HG03571 (cell line): ENCODE measurements around the gene YTHDF1.

ENCODE experiments used
- ATAC-seq: cut with Tn5 transposase; IDR thresholded peaks from one replicate; pipeline ENCODE4 v1.9.1; 2021; ENCODE audit not compliant: unreplicated experiment

Gene YTHDF1

GRCh38 chr20:63210011-63210605 is 5.8 kb downstream of the YTHDF1 start:
- no peak for ATAC-seq

- no peak for ATAC-seq
Measured at GRCh38 chr20:63208346-63208909, 7.5 kb downstream of the YTHDF1 start.

- no peak for ATAC-seq
Measured at GRCh38 chr20:63206878-63207277, 9.1 kb downstream of the YTHDF1 start.

GRCh38 chr20:63205896-63206295 is 10.0 kb downstream of the YTHDF1 start:
- no peak for ATAC-seq

- no peak for ATAC-seq
Measured at GRCh38 chr20:63204362-63204761, 11.6 kb downstream of the YTHDF1 start.

- ATAC-seq: no peak
Measured at GRCh38 chr20:63202811-63203526, 13.0 kb downstream of the YTHDF1 start.

GRCh38 chr20:63202021-63202420 is 13.9 kb downstream of the YTHDF1 start:
- no peak for ATAC-seq

- no peak for ATAC-seq
Measured at GRCh38 chr20:63198606-63199005, 17.3 kb downstream of the YTHDF1 start.

- no peak for ATAC-seq
Measured at GRCh38 chr20:63196768-63197470, 19.0 kb downstream of the YTHDF1 start.

GRCh38 chr20:63194797-63195173 is 21.1 kb downstream of the YTHDF1 start:
- no peak for ATAC-seq

GRCh38 chr20:63194007-63194796 is 21.7 kb downstream of the YTHDF1 start:
- no peak for ATAC-seq

GRCh38 chr20:63192721-63193120 is 23.2 kb downstream of the YTHDF1 start:
- no peak for ATAC-seq

GRCh38 chr20:63191400-63191799 is 24.5 kb downstream of the YTHDF1 start:
- ATAC-seq: no peak

- ATAC-seq: no peak
Measured at GRCh38 chr20:63190828-63191227, 25.1 kb downstream of the YTHDF1 start.

- no peak for ATAC-seq
Measured at GRCh38 chr20:63189846-63190559, 25.9 kb downstream of the YTHDF1 start.

- no peak for ATAC-seq
Measured at GRCh38 chr20:63189322-63189642, 26.6 kb downstream of the YTHDF1 start.

- ATAC-seq: no peak
Measured at GRCh38 chr20:63188641-63189321, 27.1 kb downstream of the YTHDF1 start.

GRCh38 chr20:63188159-63188442 is 27.8 kb downstream of the YTHDF1 start:
- no peak for ATAC-seq

GRCh38 chr20:63187338-63188158 is 28.4 kb downstream of the YTHDF1 start:
- ATAC-seq: no peak
